Body of pancreas (tissue), 4 donors: ENCODE results near the gene NAPG. TPM values are rescaled to one million over a fixed set of nuclear protein-coding genes. Genes with fewer than 3 reads are reported as not detected.
A peak's percentile ranks its signal among the peaks of the same experiment; 100 is the strongest.

Experiments
- ATAC-seq: fragments of 150-250 bp; one replicate; pipeline ENCODE4 v1.9.1; 2016
- DNase-seq, 4 donors: peaks; one replicate each; pipeline ENCODE4 v3.0.0-alpha.2; 2019
- H3K27ac ChIP-seq, 4 donors: fragments of 200-600 bp; sonication (generic); 1 replicate in 3 of 4; 2 replicates in 1 of 4; pipeline versions ENCODE4 v1.5.1 to v1.6.1; 2016 to 2019; ENCODE audit warnings: mild to moderate bottlenecking in 1 of 4, mixed read lengths in 1 of 4, moderate library complexity in 1 of 4
- H3K27me3 ChIP-seq, 2 donors: fragments of 200-600 bp; sonication (generic); one replicate each; pipeline ENCODE4 v1.6.0; 2016; ENCODE audit warnings: mild to moderate bottlenecking in 1 of 2
- H3K36me3 ChIP-seq, 2 donors: fragments of 200-600 bp; sonication (generic); replicated peaks in 1 of 2; 2 replicates each; pipeline ENCODE4 v1.5.1; 2016; ENCODE audit warnings: low read depth in 2 of 2; ENCODE audit not compliant: insufficient read depth in 1 of 2
- H3K4me1 ChIP-seq: fragments of 200-600 bp; sonication (generic); one replicate; pipeline ENCODE4 v1.6.0; 2016
- H3K4me3 ChIP-seq, 2 donors: fragments of 200-600 bp; sonication (generic); 1 replicate in 1 of 2; 2 replicates in 1 of 2; pipeline ENCODE4 v1.5.1; 2016 to 2019
- H3K9me3 ChIP-seq, 3 donors: fragments of 200-600 bp; sonication (generic); 1 replicate in 2 of 3; 2 replicates in 1 of 3; pipeline ENCODE4 v1.5.1; 2016
- CTCF ChIP-seq, 7 experiments: fragments of 450-650 bp in 4 of 7; fragments of 200-600 bp in 3 of 7; sonication (generic) in 3 of 7; IDR thresholded peaks; one replicate each; pipeline ENCODE4 v1.5.1; 2016 to 2019; ENCODE audit warnings: antibody characterized with exemption in 7 of 7
- POLR2A ChIP-seq, 3 donors: fragments of 450-650 bp; IDR thresholded peaks; one replicate each; pipeline ENCODE4 v1.6.1; 2016; ENCODE audit warnings: antibody characterized with exemption in 3 of 3, mild to moderate bottlenecking in 2 of 3
- WGBS, 2 donors: methylation state at CpG; one replicate each; pipeline ENCODE4 v1.1.5; 2017; 5-methylcytosine and 5-hydroxymethylcytosine counted together
- intact Hi-C: fragments of 100-400 bp; cut with DNase I; formaldehyde crosslinking; loops from one replicate; pipeline ENCODE4 v1.15.1; 2023
- total RNA-seq, 2 donors: library from RNA; depleted of rRNA; stranded (reverse); fragments of >200 nt; gene quantifications; one replicate each; pipeline ENCODE4 v1.1.0, GENCODE V29; 2016

NAPG gene
- total RNA-seq, 2 donors from 2014 or later, result 22.4 to 27.5 TPM

GRCh38 chr18:10558967-10559298, 33.1 kb downstream of the NAPG start:
- no peak for ATAC-seq

GRCh38 chr18:10559553-10560451, 34.0 kb downstream of the NAPG start:
- Histone ChIP-seq H3K27me3 (no peaks in the 10 kb centered on the region), H3K36me3 (peaks cover 0 to under 1% of the 10 kb centered on the region in 2 donors), H3K9me3 (no peaks in the 10 kb centered on the region), H3K27ac (peak overlapping the region in 3 of 4 donors; percentile 4 to 36 (median 10)), H3K4me3 (no peak overlapping the region), H3K4me1 (peaks cover 11% of the 10 kb centered on the region)
- intact Hi-C loops, result loop anchor here (5.0 to 10.0 kb wide), 2 partner anchors 592 to 995 kb away; no protein-coding TSS in a partner anchor
- 23 to 36% methylated on average over 16 to 17 of the region's 17 CpGs for WGBS, 2 donors
- TF ChIP-seq CTCF (IDR thresholded peaks at IDR 0.05) (no peak), POLR2A (IDR thresholded peaks at IDR 0.05) (no peak)
- DNase-seq (peak in 1 of 4 donors; percentile 28), ATAC-seq (peak; percentile 46)

More at GRCh38 chr18:10558967-10559298, 33.1 kb downstream of the NAPG start:
- H3K9me3 ChIP-seq, result no peaks in the 10 kb centered on the region
- H3K27me3 ChIP-seq, result no peaks in the 10 kb centered on the region
- no peak overlapping the region for H3K4me3 ChIP-seq
- H3K36me3 ChIP-seq, result peaks cover 0 to 5% of the 10 kb centered on the region in 2 donors
- no peak for TF ChIP-seq CTCF (IDR thresholded peaks at IDR 0.05)
- intact Hi-C loops, result no loop called here
- WGBS, 2 donors, result 90 to 95% methylated on average over 3 to 4 of the region's 4 CpGs
- no peak for DNase-seq
- no peak overlapping the region for H3K27ac ChIP-seq
- H3K4me1 ChIP-seq, result peaks cover 11% of the 10 kb centered on the region

- Histone ChIP-seq H3K9me3 (no peaks in the 10 kb centered on the region), H3K27me3 (no peaks in the 10 kb centered on the region), H3K4me3 (no peak overlapping the region), H3K27ac (peak overlapping the region in 3 of 4 donors; percentile 4 to 36 (median 10)), H3K36me3 (no peaks in the 10 kb centered on the region), H3K4me1 (peaks cover 11% of the 10 kb centered on the region)
- peak; percentile 76 to 86 (median 81) for DNase-seq
- peak; percentile 79 for ATAC-seq
- intact Hi-C loops, result loop anchor here (5.0 to 10.0 kb wide), 2 partner anchors 592 to 994 kb away; no protein-coding TSS in a partner anchor
- peak; percentile 76 to 81 (median 76) for TF ChIP-seq CTCF (IDR thresholded peaks at IDR 0.05)
- TF ChIP-seq POLR2A (IDR thresholded peaks at IDR 0.05), result no peak
- WGBS, 2 donors, result 19 to 25% methylated on average over 13 to 17 of the region's 17 CpGs
These were observed 34.7 kb downstream of the NAPG start for GRCh38 chr18:10560452-10561045.

GRCh38 chr18:10562773-10563160, 36.9 kb downstream of the NAPG start:
- Histone ChIP-seq H3K27me3 (no peaks in the 10 kb centered on the region), H3K27ac (no peak overlapping the region), H3K9me3 (no peaks in the 10 kb centered on the region), H3K36me3 (no peaks in the 10 kb centered on the region), H3K4me1 (peaks cover 11% of the 10 kb centered on the region), H3K4me3 (no peak overlapping the region)
- intact Hi-C loops, result loop anchor here (5.0 to 10.0 kb wide), 2 partner anchors 590 to 992 kb away; no protein-coding TSS in a partner anchor
- no peak for TF ChIP-seq POLR2A (IDR thresholded peaks at IDR 0.05)
- TF ChIP-seq CTCF (IDR thresholded peaks at IDR 0.05), result no peak
- no peak for ATAC-seq
- no peak for DNase-seq
- 85 to 91% methylated on average over 5 of the region's 5 CpGs for WGBS, 2 donors
